HG03520 (cell line): ENCODE data around the gene FBXL7.

ENCODE experiments used
- ATAC-seq: cut with Tn5 transposase; IDR thresholded peaks from one replicate; pipeline ENCODE4 v1.9.1; 2021; ENCODE audit warnings: mild to moderate bottlenecking, moderate library complexity; ENCODE audit not compliant: unreplicated experiment

The FBXL7 gene

DNA sequence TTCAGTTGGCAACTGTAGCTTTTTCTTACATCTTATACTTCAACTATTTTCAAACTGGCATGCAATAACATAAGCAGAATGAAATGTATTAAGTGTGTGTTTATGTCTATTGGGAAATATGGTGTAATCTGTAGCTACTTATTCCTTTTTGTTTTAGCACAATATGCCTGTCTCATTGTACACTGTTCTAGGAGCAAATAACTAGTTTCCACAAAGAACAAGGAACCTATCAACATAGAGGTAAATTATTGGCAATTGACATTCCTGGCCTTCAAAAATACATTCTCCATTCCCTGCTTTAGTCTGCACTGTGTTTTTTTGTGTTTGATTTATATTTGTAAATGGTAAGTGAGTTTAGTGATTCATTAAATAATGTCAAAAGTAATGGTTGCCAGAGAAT, 75.7 kb downstream of the FBXL7 start:
- ATAC-seq, result no peak

DNA sequence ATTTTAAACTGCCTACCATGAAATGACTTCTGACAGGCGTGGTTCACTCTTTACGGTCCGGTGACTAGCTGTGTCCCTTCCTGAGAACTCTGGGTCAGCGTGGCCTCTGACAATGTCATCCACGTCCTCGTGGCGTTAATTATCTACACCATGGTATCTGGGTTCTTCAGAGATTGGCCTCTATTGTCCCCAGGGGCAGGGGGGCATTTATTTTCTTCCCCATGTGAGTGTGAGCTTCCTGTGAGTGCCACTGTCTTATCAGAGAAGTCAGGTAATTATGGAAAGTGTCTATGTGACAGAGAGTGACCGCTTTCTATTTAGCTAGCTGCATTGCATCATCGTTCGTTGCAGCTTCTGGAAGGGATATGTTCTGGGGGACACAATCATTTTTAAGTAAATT, 77.2 kb downstream of the FBXL7 start:
- no peak for ATAC-seq

DNA sequence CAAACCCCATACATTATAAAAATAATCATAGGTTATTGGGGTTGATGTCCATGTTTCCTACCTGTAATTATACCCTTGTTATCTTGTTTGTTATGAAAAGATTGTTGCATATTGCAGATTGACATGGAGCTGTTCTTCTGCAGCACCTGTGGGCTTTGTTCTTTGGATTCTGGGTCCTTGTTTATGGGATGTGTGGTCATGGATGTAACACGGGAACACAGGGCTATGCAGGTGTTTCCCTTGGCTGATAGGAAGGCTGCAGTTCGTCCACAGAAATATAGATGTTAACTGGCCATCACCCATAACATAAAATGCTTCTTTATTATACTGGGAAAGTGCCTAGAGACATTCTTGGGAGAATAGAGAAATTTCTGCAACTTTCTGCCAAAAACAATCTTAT, 77.9 kb downstream of the FBXL7 start:
- ATAC-seq, result no peak

DNA sequence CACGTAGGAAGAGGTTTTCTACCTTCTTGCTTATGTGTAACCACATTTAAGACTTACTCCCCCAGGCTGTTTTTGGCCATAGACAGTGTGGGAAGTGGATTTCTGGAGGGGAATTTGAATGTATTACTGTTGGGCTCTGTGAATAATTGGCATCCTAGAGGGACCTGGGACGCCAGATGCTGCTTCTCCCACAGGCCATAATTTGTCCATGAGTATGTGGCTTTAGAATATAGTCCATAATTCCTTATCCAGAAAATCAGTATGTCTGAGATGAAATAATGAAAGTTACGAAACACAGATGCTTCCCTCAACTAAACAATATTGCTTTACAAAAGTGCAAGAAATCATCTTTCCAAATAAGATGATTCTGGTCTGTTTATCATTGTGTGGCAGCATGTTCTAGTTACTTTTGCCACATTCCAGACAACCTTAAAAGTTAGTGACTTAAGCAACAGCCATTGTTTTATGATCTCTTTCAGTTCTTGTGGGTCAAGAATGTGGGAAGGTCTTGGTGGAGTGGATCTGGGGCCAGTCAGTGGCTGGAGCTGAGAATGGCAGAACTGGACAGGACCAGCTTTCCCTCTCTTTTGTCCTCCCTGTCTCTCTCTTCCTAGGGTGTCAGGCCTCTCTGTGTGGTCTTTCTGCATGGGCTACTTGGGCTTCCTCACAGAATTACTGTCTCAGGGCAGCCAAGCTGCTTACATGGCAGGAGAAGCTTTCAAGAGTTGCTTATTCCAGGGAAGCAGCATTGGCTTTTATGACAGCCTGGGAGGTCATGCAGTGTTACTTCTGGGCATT, 79.4 kb downstream of the FBXL7 start:
- no peak for ATAC-seq

DNA sequence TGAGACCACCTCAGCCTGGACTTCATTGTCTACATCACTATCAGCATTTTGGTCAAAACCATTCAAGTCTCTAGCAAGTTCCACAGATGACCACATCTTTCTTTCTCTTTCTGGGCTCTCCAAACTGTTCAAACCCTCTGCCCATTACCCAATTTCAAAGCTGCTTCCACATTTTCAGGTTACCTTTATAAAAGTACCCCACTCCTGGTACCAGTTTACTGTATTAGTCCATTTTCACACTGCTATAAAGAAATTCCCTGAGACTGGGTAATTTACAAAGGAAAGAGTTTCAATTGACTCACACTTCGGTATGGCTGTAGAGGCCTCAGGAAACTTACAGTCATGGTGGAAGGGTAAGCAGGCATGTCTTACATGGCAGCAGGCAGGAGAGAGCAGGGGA, 84.5 kb downstream of the FBXL7 start:
- no peak for ATAC-seq

DNA sequence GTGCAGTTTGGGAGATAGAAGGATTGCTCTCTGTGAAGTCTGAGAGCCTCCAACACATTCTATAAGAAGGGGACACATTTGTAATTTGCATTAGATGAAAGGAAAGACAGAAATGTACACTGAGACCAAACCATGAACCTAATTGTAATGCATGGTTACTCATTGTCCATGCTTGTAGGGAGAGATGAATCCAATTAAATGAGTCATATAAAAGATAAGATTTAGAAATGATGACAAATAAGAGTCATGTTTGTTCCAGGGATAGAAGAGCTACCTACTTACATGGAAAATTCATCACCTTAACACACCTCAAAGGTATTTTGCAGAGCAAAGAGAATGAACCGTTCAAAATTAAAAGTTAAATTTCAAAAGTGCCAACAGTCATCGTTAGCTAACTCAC, 85.1 kb downstream of the FBXL7 start:
- ATAC-seq, result no peak

DNA sequence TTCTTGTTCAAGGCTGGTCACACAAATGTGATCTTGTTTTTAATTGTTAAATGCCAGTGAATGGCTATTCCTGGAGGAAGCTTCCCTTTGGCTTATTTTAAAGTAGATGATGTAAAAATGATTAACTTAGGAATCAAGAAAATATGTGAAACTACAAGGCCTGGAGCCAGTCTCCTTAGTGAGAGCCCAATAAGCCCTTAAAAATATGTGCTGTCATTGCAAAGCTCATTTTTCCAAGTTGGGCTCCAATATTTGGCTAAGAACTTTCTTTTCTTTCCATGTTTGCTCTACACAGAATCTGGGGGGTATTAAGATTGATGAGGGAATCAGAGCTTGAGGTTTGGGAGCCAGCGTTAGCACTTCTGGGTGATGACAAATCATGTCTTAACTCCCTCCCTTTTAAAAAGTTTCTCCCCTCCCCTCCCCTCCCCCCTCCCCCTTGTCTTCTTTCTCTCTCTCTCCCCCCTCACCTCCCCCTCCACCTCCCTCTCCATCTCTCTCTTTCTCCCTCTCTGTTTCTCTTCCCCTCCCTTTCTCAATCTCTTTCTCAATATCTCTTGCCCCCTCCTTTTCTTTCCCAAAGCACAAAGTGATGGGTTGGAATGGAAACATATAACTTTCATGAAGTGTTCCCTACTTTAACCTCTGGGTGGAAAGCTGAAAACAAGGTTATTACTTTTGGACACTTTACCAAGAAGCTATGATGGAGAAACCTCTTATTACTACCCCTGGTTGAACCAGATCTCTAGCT, 86.0 kb downstream of the FBXL7 start:
- no peak for ATAC-seq

DNA sequence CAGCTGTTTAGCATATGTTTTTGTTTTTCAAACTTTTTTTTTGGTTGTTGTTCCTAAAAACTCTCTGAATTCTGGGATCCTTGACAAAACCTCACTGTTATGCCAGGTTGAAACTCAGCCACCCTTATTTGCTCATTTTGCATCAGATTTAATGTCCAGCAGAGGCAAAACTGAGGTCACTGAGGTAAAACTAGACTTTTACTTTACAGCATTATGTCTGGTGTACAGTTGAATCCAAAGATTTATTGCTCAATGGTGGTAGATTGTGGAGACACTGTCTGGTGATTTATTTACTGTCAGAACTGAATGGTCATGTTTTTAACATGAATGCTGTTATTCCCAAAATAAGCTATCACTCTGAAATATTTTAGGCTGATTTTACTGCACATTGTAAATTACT, 87.9 kb downstream of the FBXL7 start:
- ATAC-seq, result no peak

DNA sequence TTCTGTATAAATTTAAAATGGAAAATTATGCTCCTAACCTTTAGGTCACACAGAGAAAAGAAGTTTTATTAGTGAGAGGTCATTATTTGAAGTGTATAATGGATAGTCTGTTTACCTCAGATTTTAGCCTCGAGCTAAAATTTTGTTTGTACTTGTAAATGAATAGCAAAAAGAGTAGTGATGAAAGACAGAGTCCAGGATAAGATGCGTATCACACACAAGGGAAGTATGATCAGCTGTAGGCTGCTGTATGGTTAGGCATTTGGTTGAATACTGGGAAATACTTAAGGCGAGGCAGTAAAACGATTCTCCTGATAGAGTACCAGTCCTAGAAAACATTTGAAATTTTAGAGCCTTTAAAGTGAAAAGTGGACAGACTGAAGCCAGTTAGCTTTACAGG, 92.7 kb downstream of the FBXL7 start:
- ATAC-seq, result no peak

DNA sequence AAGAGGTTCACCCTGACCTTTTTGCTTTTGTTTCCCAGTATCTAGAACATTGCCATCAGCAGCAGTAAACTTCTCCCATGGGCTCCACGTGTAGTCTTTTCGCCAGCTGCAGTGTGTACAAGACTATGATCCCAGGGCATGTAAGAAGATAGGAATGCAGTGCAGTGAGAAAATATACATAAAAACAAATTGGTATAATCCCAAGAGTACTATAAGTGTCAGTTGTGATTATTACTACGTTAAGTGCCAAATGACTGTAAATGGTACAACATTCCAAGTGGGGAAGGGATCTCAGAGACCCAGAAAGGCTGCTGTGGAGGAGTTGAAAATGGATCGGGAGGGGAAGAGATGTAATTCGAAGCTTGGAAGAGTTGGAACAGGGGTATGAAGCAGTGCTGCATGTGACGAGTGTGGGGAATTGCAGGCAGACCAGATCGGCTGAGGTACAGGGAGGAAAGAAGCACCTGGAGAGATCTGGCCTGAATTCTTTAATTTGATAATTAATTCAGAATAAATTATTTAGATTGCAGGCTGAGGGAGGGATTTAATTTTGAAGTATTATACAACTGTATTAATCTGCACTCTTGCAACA, 95.1 kb downstream of the FBXL7 start:
- no peak for ATAC-seq

DNA sequence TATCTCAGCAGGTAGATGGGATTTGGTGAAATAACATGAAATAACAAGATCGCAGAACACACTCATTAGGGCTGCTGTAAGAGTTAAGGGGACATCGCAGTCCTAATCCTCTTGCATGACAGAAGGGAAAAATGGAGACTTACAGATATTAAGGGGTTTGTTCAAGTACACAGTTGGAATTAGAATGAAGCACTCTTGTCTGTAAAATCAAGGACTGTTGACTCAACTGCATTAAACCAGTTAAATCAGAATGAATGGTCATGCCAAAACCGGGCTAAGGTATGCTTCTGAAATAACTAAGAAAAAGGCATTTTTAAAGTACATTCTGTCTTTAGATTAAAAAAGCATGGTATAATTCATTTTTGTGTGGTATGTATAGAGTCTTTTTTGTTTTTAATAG, 95.9 kb downstream of the FBXL7 start:
- no peak for ATAC-seq

DNA sequence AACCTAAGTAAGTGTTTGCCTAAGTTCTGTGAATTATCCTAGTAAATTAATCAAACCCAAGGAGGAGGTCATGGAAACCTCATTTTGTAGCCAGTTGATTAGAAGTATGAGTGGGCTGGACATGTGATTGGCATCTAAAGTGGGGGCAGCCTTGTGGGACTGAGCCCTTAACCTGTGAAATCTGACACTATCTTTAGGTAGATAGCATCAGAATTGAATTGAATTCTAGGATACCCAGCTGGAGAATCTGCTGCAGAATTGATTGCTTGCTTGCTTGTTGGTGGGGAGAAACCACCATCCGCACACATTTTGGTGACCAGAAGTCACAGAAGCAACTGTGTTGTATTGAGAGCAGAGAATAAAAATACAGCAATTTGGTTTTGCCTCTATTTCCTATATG, 97.0 kb downstream of the FBXL7 start:
- ATAC-seq, result no peak

DNA sequence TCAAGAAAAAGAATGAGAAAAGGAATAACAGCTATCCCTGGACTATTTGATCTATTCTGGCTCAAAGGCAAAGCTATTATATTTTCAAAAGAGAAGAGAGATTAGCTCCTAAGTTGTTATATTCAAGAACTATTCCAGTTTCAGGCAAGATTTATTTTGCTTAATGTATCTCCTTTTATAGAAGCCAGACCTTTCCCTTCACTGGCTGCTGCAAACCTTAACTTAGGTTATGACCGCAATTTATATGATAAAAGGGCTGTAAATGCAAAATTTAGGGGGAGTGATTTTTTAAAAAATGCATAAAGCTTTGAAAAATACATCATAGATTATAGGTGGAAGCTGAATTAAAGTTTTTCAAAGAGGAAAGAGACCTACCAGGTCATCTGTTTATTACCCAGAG, 97.8 kb downstream of the FBXL7 start:
- ATAC-seq, result no peak

DNA sequence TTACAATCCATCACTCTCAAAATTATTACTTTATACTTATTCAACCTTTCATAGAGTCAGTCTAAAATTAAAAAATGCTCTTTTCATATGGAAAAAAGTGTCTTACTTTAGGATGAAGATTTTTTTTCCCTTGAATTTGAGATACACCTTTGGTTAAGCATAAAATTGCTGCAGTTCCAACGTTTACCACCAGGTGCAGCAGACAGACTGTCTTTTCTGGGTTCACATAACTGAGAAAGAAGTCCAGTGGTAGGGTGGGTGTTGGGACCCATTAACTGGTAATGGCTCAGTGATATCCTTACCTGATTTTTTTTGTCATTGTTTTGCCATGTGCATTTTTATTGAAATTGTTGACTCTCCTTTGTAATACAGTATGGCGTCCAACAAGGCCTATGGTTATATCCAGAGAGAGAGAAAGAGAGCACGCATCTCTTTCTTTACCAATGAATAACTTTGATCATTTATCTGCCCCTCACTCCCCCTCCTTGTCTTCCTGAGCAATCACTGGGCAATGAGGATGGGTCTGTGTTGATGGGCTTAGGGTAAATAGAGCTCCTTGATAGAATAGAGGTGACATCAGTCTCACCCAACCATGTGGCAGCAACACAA, 98.4 kb downstream of the FBXL7 start:
- no peak for ATAC-seq

DNA sequence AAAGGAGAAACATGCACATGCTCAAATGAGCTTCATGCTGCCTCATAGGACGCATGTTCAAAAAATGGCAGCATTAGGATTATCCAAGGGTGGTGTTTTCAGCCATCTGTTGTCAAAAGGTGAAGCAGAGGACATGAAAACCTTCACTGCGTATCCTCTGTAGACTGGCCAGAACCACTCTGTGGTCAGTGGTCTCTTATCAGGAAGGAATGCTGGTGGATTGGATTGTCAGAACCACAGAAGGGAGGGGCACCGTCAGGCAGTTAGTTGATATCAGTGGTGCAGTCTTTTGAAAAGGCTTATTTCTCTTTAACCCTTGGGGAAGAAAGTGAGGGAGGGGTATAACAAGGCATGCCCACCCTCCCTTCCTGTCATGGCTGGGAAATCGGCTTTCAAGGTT, 100.1 kb downstream of the FBXL7 start:
- ATAC-seq, result no peak

DNA sequence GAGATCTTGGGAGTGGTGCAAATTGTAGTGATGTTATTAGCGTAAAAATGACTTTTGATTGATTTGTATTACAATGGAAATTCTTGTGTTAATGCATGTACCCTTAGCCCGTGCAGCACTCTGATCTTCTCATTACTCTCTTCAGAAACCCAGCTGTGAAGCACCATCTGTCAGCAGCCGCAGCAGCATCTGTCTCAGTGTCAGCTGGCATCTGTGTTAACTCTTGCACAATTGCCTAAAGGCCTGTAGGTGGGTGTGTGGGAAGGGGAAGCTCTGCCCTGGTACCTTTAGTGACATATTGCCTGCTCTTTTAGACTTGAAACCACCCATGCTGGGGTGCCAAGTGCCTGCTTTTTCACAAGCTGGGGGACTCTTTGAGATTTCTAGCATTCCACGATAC, 101.3 kb downstream of the FBXL7 start:
- no peak for ATAC-seq

DNA sequence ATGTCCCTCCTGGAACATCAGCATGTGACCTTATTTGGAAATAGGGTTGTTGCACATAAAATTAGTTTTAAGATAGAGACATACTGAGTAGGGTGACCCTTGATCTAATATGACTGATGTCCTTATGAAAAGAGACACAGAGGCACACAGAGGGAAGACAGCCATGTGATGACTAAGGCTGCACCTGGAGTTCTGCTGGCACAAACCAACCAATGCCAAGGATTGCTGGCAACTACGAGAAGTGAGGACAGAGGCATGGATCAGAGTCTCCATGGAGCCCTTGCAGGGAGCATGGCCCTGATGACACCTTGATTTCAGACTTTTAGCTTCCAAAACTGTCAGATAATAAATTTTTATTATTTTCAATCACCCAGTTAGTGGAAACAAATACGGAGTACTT, 101.9 kb downstream of the FBXL7 start:
- ATAC-seq, result no peak

DNA sequence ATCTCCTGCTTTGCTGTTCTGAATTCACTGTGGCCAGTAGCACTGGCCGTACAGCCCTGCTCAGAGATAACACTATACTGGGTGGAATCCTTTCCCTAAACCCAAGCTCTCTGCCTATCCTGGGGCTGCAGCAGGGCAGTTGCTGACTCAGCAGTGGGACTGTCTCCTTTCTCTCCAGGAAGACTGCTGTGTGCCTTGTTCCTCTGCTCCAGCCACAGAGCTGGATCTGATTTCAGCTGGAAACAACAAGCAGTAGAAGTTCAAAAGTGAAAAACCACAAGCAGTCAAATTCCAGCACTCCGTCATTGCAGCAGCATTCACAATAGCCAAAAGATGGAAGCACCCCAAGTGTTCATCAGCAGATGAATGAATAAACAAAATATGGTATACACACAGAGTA, 105.0 kb downstream of the FBXL7 start:
- no peak for ATAC-seq

DNA sequence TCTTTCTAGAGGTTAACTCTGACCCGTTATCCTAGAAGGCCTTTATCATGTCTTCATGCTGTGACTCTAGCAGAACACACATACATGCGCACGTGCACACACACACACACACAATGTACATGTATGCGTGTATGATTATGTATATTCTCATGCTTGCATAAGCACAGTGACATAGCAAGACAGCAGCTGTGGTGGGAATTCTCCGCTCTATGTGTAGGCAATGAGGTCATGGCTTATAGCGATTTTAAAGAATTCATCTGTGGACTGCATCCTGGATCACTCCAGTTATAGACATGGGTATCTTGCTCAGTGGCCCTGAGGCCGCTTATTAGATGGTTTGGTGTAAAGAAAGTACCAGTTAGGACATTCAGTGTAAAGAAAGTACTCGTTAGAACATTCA, 106.2 kb downstream of the FBXL7 start:
- ATAC-seq, result no peak

DNA sequence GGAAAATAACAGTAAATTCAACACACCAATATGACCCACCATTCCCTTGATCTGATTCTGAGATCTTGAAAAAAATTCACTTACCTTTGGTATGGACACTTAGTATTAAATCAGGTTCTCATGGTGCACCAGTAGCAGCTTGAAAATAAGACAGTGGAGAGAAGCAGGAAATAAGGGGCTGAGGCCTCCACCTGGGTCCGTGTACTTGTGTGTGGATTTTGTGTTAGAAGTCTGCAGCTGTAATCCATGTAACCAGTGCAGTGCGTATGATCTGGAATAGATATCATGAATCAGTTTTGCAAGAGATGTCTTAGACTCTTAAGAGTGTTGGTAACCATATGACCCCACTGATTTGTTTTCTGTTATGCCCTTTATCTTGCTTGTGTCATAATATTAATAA, 107.1 kb downstream of the FBXL7 start:
- no peak for ATAC-seq

DNA sequence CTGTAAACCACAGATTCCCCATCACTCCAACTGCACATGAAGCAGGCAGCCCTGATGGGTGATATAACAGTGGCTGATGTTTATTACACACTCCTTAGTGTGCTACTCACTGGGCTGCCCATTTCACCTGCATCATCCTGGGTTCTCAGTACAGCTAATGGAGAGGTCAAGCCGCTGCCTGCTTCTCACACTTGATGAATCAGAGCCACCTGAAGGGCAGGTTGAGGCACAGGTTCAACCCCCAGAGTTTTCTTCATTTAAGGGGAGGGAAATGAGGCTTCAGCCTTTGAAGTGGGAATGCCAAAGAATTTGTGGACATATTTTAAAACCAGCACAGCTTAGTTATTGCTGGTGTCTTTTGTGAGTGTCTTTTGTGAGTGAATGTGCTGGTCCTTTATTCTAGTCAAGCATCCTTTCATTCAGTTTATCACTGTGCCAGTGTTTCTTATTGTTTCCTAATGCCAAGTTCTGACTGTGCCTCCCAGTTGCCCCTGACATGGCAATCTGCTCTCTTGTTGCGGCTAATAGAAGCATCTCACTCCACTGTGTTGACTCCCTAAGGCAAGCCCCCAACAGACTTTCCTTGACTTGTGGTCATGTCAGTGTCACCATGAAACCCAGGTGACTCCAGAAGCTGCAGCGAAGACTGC, 109.2 kb downstream of the FBXL7 start:
- ATAC-seq, result no peak
